GM12878 (cell line): ENCODE measurements around the gene CLCNKB. TPM values are rescaled to one million over a fixed set of nuclear protein-coding genes. Genes with fewer than 3 reads are reported as not detected.

Source experiments
- ATAC-seq: fragments of 200-7000 bp; cut with Tn5 transposase; 3 replicates; pipeline ENCODE4 v1.9.1; 2020; ENCODE audit warnings: mild to moderate bottlenecking, moderate library complexity
- BruUV-seq: library from RNA; stranded (reverse); fragments of 400-500 nt; replicated peaks from 2 replicates; lab custom pipeline; 2021; lab: Mats Ljungman, UMichigan
- CTCF ChIA-PET: fragments of 300-600 bp; sonication (Branson Sonifier 250); formaldehyde crosslinking; extraction: SDS; loops from one replicate; lab custom pipeline; 2021; ENCODE audit warnings: inconsistent platforms; lab: Yijun Ruan, JAX
- POLR2A ChIA-PET: fragments of 350-600 bp; formaldehyde crosslinking; extraction: SDS; loops from one replicate; lab custom pipeline; 2021; ENCODE audit warnings: inconsistent platforms; lab: Charles Lee
- RAD21 ChIA-PET: fragments of 300-600 bp; sonication (Branson Sonifier 250); formaldehyde crosslinking; loops from one replicate; lab custom pipeline; 2023; ENCODE audit warnings: antibody characterized with exemption; ENCODE audit not compliant: unreplicated experiment; lab: Charles Lee
- SMC1A ChIA-PET: fragments of 300-600 bp; sonication (Branson Sonifier 250); formaldehyde crosslinking; loops from one replicate; lab custom pipeline; 2023; ENCODE audit not compliant: unreplicated experiment, uncharacterized antibody; lab: Charles Lee
- DNase-seq: peaks from one replicate; pipeline ENCODE4 v3.0.0-alpha.2; 2011; ENCODE audit warnings: low read depth, low spot score
- FAIRE-seq: peaks from 3 replicates; lab custom pipeline; 2011; peaks lifted over from hg19 to GRCh38; lab: Jason Lieb, UNC
- H2AFZ ChIP-seq: 2 replicates; pipeline ENCODE4 v1.6.0; 2011; ENCODE audit warnings: low read depth, low read length, control low read depth; ENCODE audit not compliant: control insufficient read depth
- H3K27ac ChIP-seq: 2 replicates; pipeline ENCODE4 v1.5.1; 2011; ENCODE audit warnings: control low read depth; ENCODE audit not compliant: control insufficient read depth, insufficient read depth
- H3K27me3 ChIP-seq, 2 experiments: replicated peaks in 1 of 2; 2 replicates each; pipeline versions ENCODE4 v1.6.0 to v1.6.1; 2011; ENCODE audit warnings: low read length in 1 of 2; ENCODE audit not compliant: control insufficient read depth in 2 of 2, insufficient read depth in 2 of 2
- H3K36me3 ChIP-seq, 2 experiments: 2 replicates each; pipeline ENCODE4 v1.5.1; 2011; ENCODE audit warnings: low read length in 1 of 2; ENCODE audit not compliant: control insufficient read depth in 2 of 2, insufficient read depth in 2 of 2
- H3K4me1 ChIP-seq: 2 replicates; pipeline ENCODE4 v1.6.1; 2011; ENCODE audit warnings: mild to moderate bottlenecking, low read length, moderate library complexity, mixed read lengths; ENCODE audit not compliant: control insufficient read depth, insufficient read depth
- H3K4me2 ChIP-seq: 2 replicates; pipeline ENCODE4 v1.6.0; 2011; ENCODE audit warnings: control low read depth; ENCODE audit not compliant: control insufficient read depth, insufficient read depth
- H3K4me3 ChIP-seq: fragments of 200-600 bp; sonication (generic); 2 replicates; pipeline ENCODE4 v1.5.1; 2016
- H3K79me2 ChIP-seq: 2 replicates; pipeline ENCODE4 v1.6.0; 2011; ENCODE audit warnings: low read length; ENCODE audit not compliant: control insufficient read depth, insufficient read depth
- H3K9ac ChIP-seq: 2 replicates; pipeline ENCODE4 v1.8.0; 2011; ENCODE audit warnings: low read length, control low read depth, mixed read lengths; ENCODE audit not compliant: control insufficient read depth, insufficient read depth
- H3K9me3 ChIP-seq: replicated peaks from 3 replicates; pipeline ENCODE4 v1.5.1; 2011; ENCODE audit warnings: mild to moderate bottlenecking, low read length; ENCODE audit not compliant: control insufficient read depth, insufficient read depth
- H4K20me1 ChIP-seq: 2 replicates; pipeline ENCODE4 v1.6.0; 2011; ENCODE audit not compliant: control insufficient read depth, insufficient read depth
- CBX3 ChIP-seq: fragments of 200-600 bp; sonication (generic); IDR thresholded peaks from 2 replicates; pipeline ENCODE4 v1.6.1; 2016; ENCODE audit warnings: low read depth, borderline replicate concordance
- E4F1 ChIP-seq: fragments of 450-650 bp; IDR thresholded peaks from 2 replicates; pipeline ENCODE4 v1.6.1; 2018; ENCODE audit warnings: borderline replicate concordance, mild to moderate bottlenecking; ENCODE audit not compliant: partially characterized antibody
- ETV6 ChIP-seq, 2 experiments: fragments of 450-650 bp in 1 of 2; IDR thresholded peaks in 1 of 2; conservative IDR thresholded peaks in 1 of 2; 2 replicates each; pipeline ENCODE4 v1.6.1; 2014; ENCODE audit warnings: antibody characterized with exemption in 1 of 2, borderline replicate concordance in 1 of 2, low read depth in 1 of 2, mild to moderate bottlenecking in 1 of 2, moderate library complexity in 1 of 2
- KAT2A ChIP-seq: conservative IDR thresholded peaks from 2 replicates; pipeline ENCODE4 v1.6.1; 2011; ENCODE audit warnings: low read depth, low read length; ENCODE audit not compliant: control insufficient read depth
- MLLT1 ChIP-seq: fragments of 450-650 bp; IDR thresholded peaks from 2 replicates; pipeline ENCODE4 v1.6.1; 2016; ENCODE audit warnings: mild to moderate bottlenecking
- REST ChIP-seq: IDR thresholded peaks from 2 replicates; pipeline ENCODE4 v1.6.1; 2012; ENCODE audit warnings: mild to moderate bottlenecking, low read depth, low read length
- SMAD5 ChIP-seq: IDR thresholded peaks from 2 replicates; pipeline ENCODE4 v1.6.1; 2016; ENCODE audit warnings: antibody characterized with exemption, low read depth
- SPI1 ChIP-seq: IDR thresholded peaks from 2 replicates; pipeline ENCODE4 v1.6.1; 2011; ENCODE audit warnings: low read depth, mild to moderate bottlenecking, low read length, moderate library complexity, borderline replicate concordance; ENCODE audit not compliant: insufficient read depth
- ZBED1 ChIP-seq: IDR thresholded peaks from 2 replicates; pipeline ENCODE4 v1.6.1; 2016; ENCODE audit warnings: borderline replicate concordance
- ZNF592 ChIP-seq: fragments of 450-650 bp; IDR thresholded peaks from 2 replicates; pipeline ENCODE4 v1.6.1; 2017; ENCODE audit warnings: mild to moderate bottlenecking, moderate library complexity
- WGBS: methylation state at CpG from one replicate; pipeline ENCODE4 v1.1.6; 2016; ENCODE audit warnings: low lambda C conversion rate; ENCODE audit not compliant: insufficient replicate concordance, insufficient coverage; ENCODE audit errors: missing lambda C conversion rate; 5-methylcytosine and 5-hydroxymethylcytosine counted together
- in situ Hi-C: fragments of 300-500 bp; cut with MboI; formaldehyde crosslinking; loops from 9 replicates; pipeline ENCODE4 v1.14.3; 2018; ENCODE audit warnings: mixed read lengths
- intact Hi-C: fragments of 100-400 bp; cut with micrococcal nuclease; formaldehyde crosslinking; loops from one replicate; pipeline ENCODE4 v1.14.2; 2022; ENCODE audit not compliant: unreplicated experiment
- polyA plus RNA-seq, 11 experiments: library from polyadenylated mRNA; depleted of rRNA in 4 of 11; unstranded in 6 of 11; stranded (reverse) in 5 of 11; fragments of >200 nt; fragmentation: Nextera tagmentation in 4 of 11; fragmentation: Illumina TruSeq in 1 of 11; extraction: Ambion mirVana in 4 of 11; extraction: Trizol in 1 of 11; gene quantifications; 1 replicate in 1 of 11; 2 replicates in 10 of 11; pipeline versions ENCODE4 v1.2.1 to v1.2.3, GENCODE V29; 2011 to 2016; ENCODE audit warnings: inconsistent platforms in 2 of 11, missing spikeins in 2 of 11, low read depth in 1 of 11
- total RNA-seq, 4 experiments: library from RNA; depleted of rRNA in 3 of 4; stranded (reverse); fragments of >200 nt in 3 of 4; fragmentation: Illumina TruSeq in 1 of 4; extraction: Trizol in 1 of 4; gene quantifications; 2 replicates each; pipeline versions ENCODE4 v1.2.1 to v1.2.3, GENCODE V29; 2013 to 2021

CLCNKB gene
- total and polyA plus RNA-seq, 10 of the 15 experiments (the other 5 are each of a cell fraction or from before 2014, with no cell fraction given): 0.05 TPM; not detected in 9

- H3K27me3 ChIP-seq: peaks cover 1 to 3% of the 10 kb centered on the region in 2 experiments; a peak in 2 of 4 replicates
- H3K9ac ChIP-seq: no peak overlapping the region
- 41% methylated on average over 9 of the region's 9 CpGs for WGBS
- H3K4me3 ChIP-seq: no peak overlapping the region
- FAIRE-seq (no peak), DNase-seq (no peak), ATAC-seq (no peak)
- CTCF ChIA-PET: interaction anchor here (0.7 to 5.7 kb wide), 7 partner anchors 9 to 255 kb away, joined by 3 to 42 read pairs (median 5); no protein-coding TSS in a partner anchor
- H3K9me3 ChIP-seq: no peaks in the 10 kb centered on the region
- H4K20me1 ChIP-seq: no peaks in the 10 kb centered on the region
- no peaks in the 10 kb centered on the region for H3K79me2 ChIP-seq
- no peaks in the 10 kb centered on the region for H3K36me3 ChIP-seq
- RAD21 ChIA-PET: interaction anchor here (0.8 to 1.4 kb wide), 3 partner anchors 8 to 116 kb away, joined by 3 to 10 read pairs (median 4); no protein-coding TSS in a partner anchor
- POLR2A ChIA-PET: no interaction called here
- no peaks in the 10 kb centered on the region for H3K4me1 ChIP-seq
- no peak overlapping the region for H2AFZ ChIP-seq
- no peak overlapping the region for H3K27ac ChIP-seq
- BruUV-seq: no TSS peak
- intact Hi-C loops (no loop called here), in situ Hi-C loops (no loop called here)
- no peak overlapping the region for H3K4me2 ChIP-seq
- SMC1A ChIA-PET: interaction anchor here (0.9 to 1.5 kb wide), 5 partner anchors 8 to 286 kb away, joined by 3 to 9 read pairs (median 4); no protein-coding TSS in a partner anchor
- no peak for TF ChIP-seq SPI1
- no peak for TF ChIP-seq E4F1
- no peak for TF ChIP-seq CBX3
- no peak for TF ChIP-seq ZBED1
- TF ChIP-seq SMAD5: no peak
- no peak for TF ChIP-seq ZNF592
- TF ChIP-seq REST: no peak
- no peak for TF ChIP-seq ETV6 (conservative IDR thresholded peaks at IDR 0.05 in 1 of 2, IDR thresholded peaks at IDR 0.05 in 1 of 2; ENCODE audit: borderline replicate concordance in 1 of 2, low read depth in 1 of 2)
- TF ChIP-seq KAT2A: no peak
- TF ChIP-seq MLLT1: no peak
These were observed 27.2 kb downstream of the CLCNKB start for GRCh38 chr1:16070640-16071355.
